PC-9 (cell line): Measurements from ENCODE around the gene ZNF121. TPM values are rescaled to one million over a fixed set of nuclear protein-coding genes. Genes with fewer than 3 reads are reported as not detected.
A peak's percentile ranks its signal among the peaks of the same experiment; 100 is the strongest.

Source experiments
- BruUV-seq: library from RNA; stranded (reverse); fragments of 400-500 nt; replicated peaks from 2 replicates; lab custom pipeline; 2021; lab: Mats Ljungman, UMichigan
- CTCF ChIA-PET: fragments of 300-600 bp; sonication (Branson Sonifier 250); formaldehyde crosslinking; loops from one replicate; lab custom pipeline; 2022; ENCODE audit warnings: antibody characterized with exemption; lab: Charles Lee
- POLR2A ChIA-PET: fragments of 300-600 bp; sonication (Branson Sonifier 250); formaldehyde crosslinking; loops from one replicate; lab custom pipeline; 2022; ENCODE audit warnings: antibody characterized with exemption; ENCODE audit not compliant: unreplicated experiment; lab: Charles Lee
- DNase-seq, 2 experiments: peaks; one replicate each; pipeline versions ENCODE4 v3.0.0 to v3.0.0-alpha.2; 2015 to 2022; ENCODE audit warnings: mixed read lengths in 1 of 2
- H2AFZ ChIP-seq: fragments of 200-600 bp; sonication (generic); 2 replicates; pipeline ENCODE4 v1.8.1; 2017; ENCODE audit warnings: antibody characterized with exemption
- H3F3A ChIP-seq: fragments of 200-600 bp; sonication (generic); 2 replicates; pipeline ENCODE4 v1.8.1; 2017; ENCODE audit warnings: antibody characterized with exemption, mild to moderate bottlenecking, low read depth; ENCODE audit not compliant: insufficient read depth
- H3K27ac ChIP-seq: fragments of 200-600 bp; sonication (generic); 2 replicates; pipeline ENCODE4 v1.6.1; 2016; ENCODE audit warnings: mixed run types
- H3K27me3 ChIP-seq: fragments of 200-600 bp; sonication (generic); 2 replicates; pipeline ENCODE4 v1.6.1; 2016; ENCODE audit warnings: low read depth, mixed run types; ENCODE audit not compliant: insufficient read depth
- H3K36me3 ChIP-seq: fragments of 200-600 bp; sonication (generic); 2 replicates; pipeline ENCODE4 v1.6.1; 2016; ENCODE audit warnings: low read depth, mixed run types
- H3K4me1 ChIP-seq: fragments of 200-600 bp; sonication (generic); replicated peaks from 2 replicates; pipeline ENCODE4 v1.6.1; 2016; ENCODE audit warnings: mixed run types; ENCODE audit not compliant: insufficient read depth
- H3K4me2 ChIP-seq: fragments of 200-600 bp; sonication (generic); 2 replicates; pipeline ENCODE4 v1.6.1; 2017; ENCODE audit warnings: mixed run types
- H3K4me3 ChIP-seq: fragments of 200-600 bp; sonication (generic); 2 replicates; pipeline ENCODE4 v1.6.1; 2016; ENCODE audit warnings: mixed run types
- H3K79me2 ChIP-seq: fragments of 200-600 bp; sonication (generic); 2 replicates; pipeline ENCODE4 v1.6.1; 2017; ENCODE audit warnings: low read depth, mixed run types
- H3K9me2 ChIP-seq: fragments of 200-600 bp; sonication (generic); 2 replicates; pipeline ENCODE4 v1.8.1; 2017; ENCODE audit warnings: mild to moderate bottlenecking; ENCODE audit not compliant: insufficient read depth
- H3K9me3 ChIP-seq: fragments of 200-600 bp; sonication (generic); 2 replicates; pipeline ENCODE4 v1.8.1; 2016; ENCODE audit warnings: low read depth; ENCODE audit not compliant: insufficient read depth
- H4K20me1 ChIP-seq: fragments of 200-600 bp; sonication (generic); 2 replicates; pipeline ENCODE4 v1.8.1; 2017; ENCODE audit not compliant: insufficient read depth
- CTCF ChIP-seq: fragments of 200-600 bp; sonication (generic); conservative IDR thresholded peaks from 2 replicates; pipeline ENCODE4 v1.6.1; 2017; ENCODE audit warnings: mixed run types, antibody characterized with exemption, mild to moderate bottlenecking, moderate library complexity
- EZH2 ChIP-seq: fragments of 200-600 bp; sonication (generic); IDR thresholded peaks from 2 replicates; pipeline ENCODE4 v1.8.0; 2017; ENCODE audit warnings: antibody characterized with exemption, low read depth
- intact Hi-C: fragments of 100-400 bp; cut with micrococcal nuclease; formaldehyde crosslinking; loops from one replicate; pipeline ENCODE4 v1.10.0; 2022; ENCODE audit not compliant: unreplicated experiment
- total RNA-seq: library from RNA; stranded (reverse); gene quantifications from 2 replicates; pipeline ENCODE4 v1.2.3, GENCODE V29; 2021

The ZNF121 gene
- total RNA-seq, 1 experiment from 2014 or later = 51.3 TPM

GRCh38 chr19:9531933-9532332 is 52.4 kb downstream of the ZNF121 start:
- Histone ChIP-seq H2AFZ (no peak overlapping the region), H3K27ac (no peak overlapping the region), H3K27me3 (no peaks in the 10 kb centered on the region), H3F3A (peaks cover 26% of the 10 kb centered on the region), H3K9me3 (peaks cover 96% of the 10 kb centered on the region), H3K79me2 (peaks cover 10% of the 10 kb centered on the region), H4K20me1 (no peaks in the 10 kb centered on the region), H3K4me1 (no peaks in the 10 kb centered on the region; the same call in 1 of the 2 replicates), H3K9me2 (no peaks in the 10 kb centered on the region), H3K36me3 (peaks cover 99% of the 10 kb centered on the region), H3K4me2 (no peak overlapping the region), H3K4me3 (no peak overlapping the region)
- TF ChIP-seq CTCF (no peak), EZH2 (no peak)
- no TSS peak for BruUV-seq
- ChIA-PET POLR2A (no interaction called here), CTCF (no interaction called here)
- DNase-seq = no peak
- intact Hi-C loops = no loop called here

- Histone ChIP-seq H3K4me3 (peak overlapping the region; percentile 28; the same call in 1 of the 2 replicates), H3K36me3 (peaks cover 80% of the 10 kb centered on the region), H3F3A (peaks cover 32% of the 10 kb centered on the region), H3K9me3 (peaks cover 95% of the 10 kb centered on the region), H4K20me1 (no peaks in the 10 kb centered on the region), H3K4me1 (no peaks in the 10 kb centered on the region), H2AFZ (no peak overlapping the region), H3K27ac (no peak overlapping the region), H3K9me2 (no peaks in the 10 kb centered on the region), H3K27me3 (no peaks in the 10 kb centered on the region), H3K4me2 (no peak overlapping the region), H3K79me2 (no peaks in the 10 kb centered on the region)
- TF ChIP-seq CTCF (no peak), EZH2 (no peak)
- CTCF ChIA-PET = no interaction called here
- no TSS peak for BruUV-seq
- DNase-seq = peak in 1 of 2 experiments; percentile 53
- intact Hi-C loops = no loop called here
- POLR2A ChIA-PET = no interaction called here
Measured at GRCh38 chr19:9528757-9529336, 55.5 kb downstream of the ZNF121 start.

GRCh38 chr19:9523885-9524474 is 60.3 kb downstream of the ZNF121 start:
- Histone ChIP-seq H3F3A (peaks cover 27% of the 10 kb centered on the region), H4K20me1 (no peaks in the 10 kb centered on the region), H3K4me3 (no peak overlapping the region), H2AFZ (no peak overlapping the region), H3K36me3 (peaks cover 32% of the 10 kb centered on the region), H3K27ac (no peak overlapping the region), H3K79me2 (no peaks in the 10 kb centered on the region), H3K4me2 (no peak overlapping the region), H3K9me2 (no peaks in the 10 kb centered on the region), H3K4me1 (no peaks in the 10 kb centered on the region), H3K27me3 (no peaks in the 10 kb centered on the region), H3K9me3 (peaks cover 70% of the 10 kb centered on the region)
- ChIA-PET CTCF (no interaction called here), POLR2A (no interaction called here)
- intact Hi-C loops = no loop called here
- no peak for TF ChIP-seq EZH2
- no peak for TF ChIP-seq CTCF
- no TSS peak for BruUV-seq
- DNase-seq = no peak

Other genes starting within 250 kb of the ZNF121 start
- gene ZNF177, start 221.5 kb downstream of the ZNF121 start, total RNA-seq = 0.38 and 0.55 TPM in 2 replicates
- 13.8 and 14.9 TPM in 2 replicates for gene ZNF266, start 148.9 kb downstream of the ZNF121 start, total RNA-seq
- 2.4 and 2.7 TPM in 2 replicates for gene ZNF560, start 85.9 kb downstream of the ZNF121 start, total RNA-seq
- gene ZNF426, start 45.9 kb downstream of the ZNF121 start, total RNA-seq = 16.1 and 24.0 TPM in 2 replicates
- gene ZNF561, start 36.7 kb upstream of the ZNF121 start, total RNA-seq = 28.9 and 31.2 TPM in 2 replicates
- gene ZNF562, start 90.6 kb upstream of the ZNF121 start, total RNA-seq = 24.9 and 26.0 TPM in 2 replicates
- gene ZNF846, start 184.2 kb upstream of the ZNF121 start, total RNA-seq = 8.3 and 9.6 TPM in 2 replicates
- 30.7 and 35.8 TPM in 2 replicates for gene FBXL12, start 234.6 kb upstream of the ZNF121 start, total RNA-seq
- 400 and 403 TPM in 2 replicates for gene UBL5, start 243.4 kb upstream of the ZNF121 start, total RNA-seq